ENCODE results near the gene YIPF1.
"Not testable (repeated sequence)": the region's sequence is repeated elsewhere in the genome, so short reads cannot be mapped to it uniquely, and the experiment has no call there.

The YIPF1 gene

GRCh38 chr1:53837924-53838653, 51.5 kb downstream of the YIPF1 start, which contains the start of gene NDC1:
NDC1 (minus strand) TSS chr1:53838296; CDS start chr1:53838261, 35 bp downstream.
- DNase-seq (ENCODE audit: low read depth in 2 of 2) = peak; percentile 82 to 84

GRCh38 chr1:53837646-53837923, 52.0 kb downstream of the YIPF1 start:
- no peak for DNase-seq (ENCODE audit: low read depth in 2 of 2)

- DNase-seq (ENCODE audit: low read depth in 2 of 2) = no peak
These were observed 54.1 kb downstream of the YIPF1 start for GRCh38 chr1:53835491-53835890.

- DNase-seq (ENCODE audit: low read depth in 2 of 2) = no peak
These were observed 54.8 kb downstream of the YIPF1 start for GRCh38 chr1:53834776-53835175.

- no peak for DNase-seq (ENCODE audit: low read depth in 2 of 2)
These were observed 56.2 kb downstream of the YIPF1 start for GRCh38 chr1:53833393-53833792.

GRCh38 chr1:53826367-53826766, 63.2 kb downstream of the YIPF1 start:
- no peak for DNase-seq (ENCODE audit: low read depth in 2 of 2)

GRCh38 chr1:53825306-53825705, 64.3 kb downstream of the YIPF1 start:
- DNase-seq (ENCODE audit: low read depth in 2 of 2) = no peak

- DNase-seq (ENCODE audit: low read depth in 2 of 2) = no peak
These were observed 66.7 kb downstream of the YIPF1 start for GRCh38 chr1:53822931-53823330.

GRCh38 chr1:53821380-53821779, 68.2 kb downstream of the YIPF1 start:
- no peak for DNase-seq (ENCODE audit: low read depth in 2 of 2)

GRCh38 chr1:53819387-53819786, 70.2 kb downstream of the YIPF1 start:
- no peak for DNase-seq (ENCODE audit: low read depth in 2 of 2)

GRCh38 chr1:53816584-53816983, 73.0 kb downstream of the YIPF1 start:
- not testable (repeated sequence) for DNase-seq (ENCODE audit: low read depth in 2 of 2)

- not testable (repeated sequence) for DNase-seq (ENCODE audit: low read depth in 2 of 2)
These were observed 74.1 kb downstream of the YIPF1 start for GRCh38 chr1:53815484-53815883.

GRCh38 chr1:53811414-53811851, 78.2 kb downstream of the YIPF1 start:
- DNase-seq (ENCODE audit: low read depth in 2 of 2) = no peak

GRCh38 chr1:53810497-53810896, 79.1 kb downstream of the YIPF1 start:
- DNase-seq (ENCODE audit: low read depth in 2 of 2) = no peak

GRCh38 chr1:53810007-53810406, 79.6 kb downstream of the YIPF1 start:
- no peak for DNase-seq (ENCODE audit: low read depth in 2 of 2)

GRCh38 chr1:53807916-53808315, 81.7 kb downstream of the YIPF1 start:
- no peak for DNase-seq (ENCODE audit: low read depth in 2 of 2)

GRCh38 chr1:53804791-53805505, 84.6 kb downstream of the YIPF1 start:
- DNase-seq (ENCODE audit: low read depth in 2 of 2) = no peak

GRCh38 chr1:53804181-53804580, 85.4 kb downstream of the YIPF1 start:
- DNase-seq (ENCODE audit: low read depth in 2 of 2) = no peak
